ENCODE data around the gene TSHR.

The TSHR gene

GRCh38 chr14:81147140-81147897 lies 191.9 kb downstream of the TSHR start:
- no peak for DNase-seq

DNA sequence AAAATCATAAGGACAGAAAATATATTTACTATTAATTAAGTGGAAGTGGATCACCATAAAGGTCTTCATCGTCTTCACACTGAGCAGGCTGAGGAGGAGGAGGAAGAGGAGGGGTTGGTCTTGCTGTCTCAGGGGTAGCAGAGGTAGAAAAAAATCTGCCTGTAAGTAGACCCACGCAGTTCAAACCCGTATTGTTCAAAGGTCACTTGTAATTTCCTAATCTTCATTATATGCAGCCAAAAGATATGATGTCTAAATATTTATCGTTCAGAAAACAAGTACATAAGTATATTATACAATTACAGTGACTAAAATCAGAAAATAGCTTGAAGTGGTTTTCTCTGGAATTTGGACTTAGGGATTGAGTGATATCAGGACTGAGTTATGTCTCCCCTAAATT lies 193.2 kb downstream of the TSHR start:
- DNase-seq: no peak

GRCh38 chr14:81153187-81153586 lies 197.8 kb downstream of the TSHR start:
- DNase-seq: no peak

DNA sequence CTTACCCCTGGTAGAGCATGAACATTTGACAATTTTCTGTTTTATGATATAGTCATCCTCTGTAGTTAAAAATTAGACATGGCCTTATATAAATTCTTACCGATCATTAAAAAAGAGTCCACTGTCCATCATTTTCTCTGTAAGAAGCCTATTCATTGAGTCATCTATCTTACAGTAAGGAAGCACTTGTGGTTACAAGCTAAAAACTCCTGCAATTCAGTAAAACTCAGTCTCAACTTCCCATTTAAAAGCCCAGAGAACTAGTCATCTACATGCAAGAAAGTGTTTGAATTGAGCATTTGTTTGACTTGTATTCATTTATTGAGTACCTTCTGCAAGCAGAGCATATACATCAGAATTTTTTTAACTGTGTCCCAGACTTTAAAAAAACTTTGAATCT lies 202.0 kb downstream of the TSHR start:
- no peak for DNase-seq

DNA sequence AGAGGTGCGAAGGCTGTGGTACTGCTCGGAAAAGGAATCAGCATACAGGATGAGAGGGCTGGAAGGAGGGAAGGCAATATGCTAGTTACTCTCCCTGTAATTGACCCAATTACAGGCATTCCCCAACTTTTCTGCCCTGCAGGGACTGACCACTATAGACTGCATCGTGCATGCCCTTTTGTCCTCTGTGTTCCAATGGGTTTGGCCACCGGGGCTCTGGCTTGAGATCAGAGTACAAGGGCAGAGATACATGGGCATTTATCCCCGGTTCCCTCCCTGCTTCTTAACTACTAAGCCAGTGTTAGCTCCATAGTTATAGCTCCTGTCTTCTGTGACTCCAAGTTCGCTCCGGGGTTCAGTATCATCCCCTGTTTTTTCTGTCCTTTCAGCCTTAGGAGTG lies 205.7 kb downstream of the TSHR start:
- DNase-seq: no peak

- no peak for DNase-seq
Measured at GRCh38 chr14:81161749-81162148, 206.3 kb downstream of the TSHR start.

GRCh38 chr14:81162941-81163340 lies 207.5 kb downstream of the TSHR start:
- DNase-seq: no peak

DNA sequence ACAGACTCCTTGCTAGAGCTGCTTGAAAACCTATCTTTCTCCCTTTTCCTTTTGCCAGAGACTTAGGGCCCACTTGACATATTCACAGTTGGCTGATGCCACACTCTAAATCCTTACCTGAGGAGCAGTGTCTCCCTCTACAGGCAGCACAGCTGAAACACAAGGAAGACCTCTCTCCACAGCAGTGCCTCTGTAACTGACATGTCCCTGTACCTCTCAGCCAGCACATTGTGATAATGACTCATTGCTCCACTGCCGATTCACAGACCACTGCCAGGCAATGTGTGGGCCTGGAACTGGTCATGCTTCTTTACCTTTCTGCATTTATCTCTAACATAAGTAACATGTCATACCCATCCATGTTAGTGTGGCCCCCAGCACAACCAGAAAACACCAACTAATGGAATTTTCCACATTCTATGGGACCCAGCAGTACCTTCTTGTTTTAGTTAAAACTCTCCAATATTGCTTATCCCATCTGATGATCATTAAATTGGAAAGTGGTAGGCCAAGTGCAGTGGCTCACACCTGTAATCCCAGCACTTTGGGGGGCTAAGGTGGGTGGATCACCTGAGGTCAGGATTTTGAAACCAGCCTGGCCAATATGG lies 208.8 kb downstream of the TSHR start:
- no peak for DNase-seq

- DNase-seq: no peak
Measured at GRCh38 chr14:81165188-81165587, 209.8 kb downstream of the TSHR start.

DNA sequence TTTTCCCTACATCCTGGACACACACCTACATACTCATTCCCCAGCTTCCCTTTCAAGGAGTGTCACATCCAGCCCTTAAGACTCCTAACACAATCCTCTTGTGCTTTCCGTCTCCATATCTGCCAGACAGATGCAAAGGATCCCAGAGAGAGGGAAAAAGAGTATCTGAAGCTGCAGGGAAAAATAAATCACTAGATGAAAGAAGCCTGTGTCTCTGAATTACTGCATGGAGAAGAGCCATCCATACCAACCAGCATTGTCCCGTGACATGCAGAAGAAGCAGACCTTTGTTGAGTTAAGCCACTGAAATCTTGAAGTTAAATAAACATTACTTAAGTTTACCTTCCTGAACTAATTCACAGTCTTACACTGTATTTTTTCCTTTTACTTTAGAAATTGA lies 210.7 kb downstream of the TSHR start:
- DNase-seq: no peak

DNA sequence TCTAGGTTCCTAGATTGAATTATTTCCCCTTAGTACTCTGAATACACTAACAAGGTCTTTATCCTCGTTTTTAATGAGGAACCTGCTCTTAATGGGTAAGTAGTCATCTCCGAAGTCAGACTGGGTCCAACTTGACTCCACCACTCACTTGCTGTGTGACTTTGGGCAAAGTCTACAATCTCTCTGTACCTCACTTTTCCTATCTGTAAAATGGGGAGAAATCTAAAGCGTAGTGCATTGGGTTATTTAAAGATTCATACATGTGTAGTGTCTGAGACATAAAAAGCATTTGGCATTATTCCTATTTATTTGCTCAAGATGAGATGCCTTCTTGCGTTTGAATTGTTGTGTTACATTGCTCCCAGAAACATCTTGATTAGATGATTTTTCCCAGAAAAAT lies 213.8 kb downstream of the TSHR start:
- no peak for DNase-seq

DNA sequence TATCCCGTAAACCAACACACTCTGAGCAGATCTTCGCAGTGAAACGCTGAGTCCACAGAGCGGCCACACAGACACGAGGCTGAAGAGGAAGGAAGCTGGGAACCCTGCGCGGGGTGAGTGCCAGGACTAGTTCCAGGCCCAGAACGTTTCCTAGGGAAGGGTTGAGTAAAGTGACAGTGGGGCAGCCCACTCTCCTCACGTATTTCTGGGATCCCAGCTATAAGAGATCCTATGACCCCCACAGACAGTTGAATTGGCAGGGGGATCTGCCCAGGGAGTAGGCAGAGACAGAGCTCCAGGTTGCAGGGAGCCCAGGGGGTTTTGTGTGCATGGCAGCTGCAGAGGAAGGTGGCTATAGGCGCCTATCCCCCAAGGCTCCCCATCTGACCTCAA lies 214.3 kb downstream of the TSHR start:
- DNase-seq: no peak

- peak; percentile 74 for DNase-seq
Measured at GRCh38 chr14:81170104-81170828, 214.8 kb downstream of the TSHR start.

- no peak for DNase-seq
Measured at GRCh38 chr14:81170829-81171195, 215.4 kb downstream of the TSHR start.

DNA sequence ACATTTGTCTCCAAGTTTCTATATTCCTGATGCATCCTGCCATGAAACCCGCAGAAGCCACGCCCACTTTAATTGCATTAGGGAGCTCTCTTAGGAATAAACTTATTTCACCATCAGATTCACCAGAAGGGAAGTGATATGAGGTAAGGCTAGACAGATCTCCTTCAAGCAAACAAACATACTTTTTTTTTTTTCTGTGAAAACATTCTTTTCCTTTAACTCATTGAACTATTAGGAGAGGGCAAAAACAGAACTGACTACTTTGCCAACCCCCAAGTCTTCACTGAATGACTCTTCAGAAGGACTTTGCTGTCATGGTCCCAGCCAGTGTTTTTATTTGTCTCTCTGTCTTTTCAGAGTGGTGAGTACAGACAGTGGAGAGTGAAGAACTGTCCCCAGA lies 216.9 kb downstream of the TSHR start:
- no peak for DNase-seq

- DNase-seq: no peak
Measured at GRCh38 chr14:81172881-81173280, 217.5 kb downstream of the TSHR start.

DNA sequence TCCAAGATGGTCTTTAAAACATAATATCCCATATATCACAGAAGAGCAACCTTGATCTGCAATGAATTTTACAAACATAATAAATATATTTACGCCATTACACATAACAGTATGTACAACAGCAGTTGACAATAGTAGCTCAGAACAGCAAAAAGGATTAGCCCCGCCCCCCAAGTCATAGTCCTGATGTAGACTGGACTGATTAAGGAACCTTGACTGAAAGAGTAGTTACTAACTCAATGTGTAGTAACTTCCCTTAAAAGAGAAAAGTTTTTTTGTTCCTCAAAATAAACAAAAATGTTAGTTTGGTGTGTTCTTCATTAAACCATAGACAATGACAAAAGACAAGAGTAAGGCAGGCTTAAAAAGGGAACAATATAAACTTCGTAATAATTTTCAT lies 220.8 kb downstream of the TSHR start:
- DNase-seq: no peak

DNA sequence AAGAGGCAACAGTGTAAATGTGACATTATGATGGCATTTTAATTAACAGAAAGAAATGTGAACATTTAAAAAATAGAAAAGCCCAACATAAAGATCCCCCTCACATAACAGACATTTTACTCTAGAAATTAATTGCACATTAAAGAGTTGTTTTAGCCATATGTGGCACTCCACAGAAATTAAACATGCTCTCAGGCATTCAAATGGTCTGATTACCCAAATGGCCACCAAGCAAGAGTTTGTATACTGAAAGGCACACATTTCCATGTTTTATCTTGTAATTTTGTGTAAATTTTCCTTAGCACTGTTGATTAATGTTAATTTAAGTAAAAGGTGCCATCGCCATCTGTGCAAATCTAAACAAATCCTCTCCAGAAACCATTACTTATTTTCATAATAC lies 221.8 kb downstream of the TSHR start:
- DNase-seq: no peak

DNA sequence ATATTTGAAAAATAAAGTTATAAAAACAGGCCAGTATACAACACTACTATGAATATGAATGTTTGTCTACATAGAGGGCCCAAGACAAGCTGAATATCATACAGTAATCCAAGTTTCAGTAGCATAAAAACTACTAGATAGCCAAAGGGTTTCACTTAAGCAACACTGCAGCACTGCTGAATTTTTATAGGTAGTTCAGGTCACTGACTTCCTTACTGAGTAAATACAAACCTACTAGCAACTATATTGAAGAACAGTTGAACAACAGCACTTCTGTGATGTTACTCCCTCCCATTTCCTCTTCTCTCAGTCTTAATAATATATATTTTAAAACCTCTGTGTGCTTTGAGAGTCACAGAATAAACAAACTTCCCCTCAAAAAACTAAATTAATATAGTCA lies 222.6 kb downstream of the TSHR start:
- no peak for DNase-seq

- DNase-seq: no peak
Measured at GRCh38 chr14:81179631-81180030, 224.2 kb downstream of the TSHR start.

DNA sequence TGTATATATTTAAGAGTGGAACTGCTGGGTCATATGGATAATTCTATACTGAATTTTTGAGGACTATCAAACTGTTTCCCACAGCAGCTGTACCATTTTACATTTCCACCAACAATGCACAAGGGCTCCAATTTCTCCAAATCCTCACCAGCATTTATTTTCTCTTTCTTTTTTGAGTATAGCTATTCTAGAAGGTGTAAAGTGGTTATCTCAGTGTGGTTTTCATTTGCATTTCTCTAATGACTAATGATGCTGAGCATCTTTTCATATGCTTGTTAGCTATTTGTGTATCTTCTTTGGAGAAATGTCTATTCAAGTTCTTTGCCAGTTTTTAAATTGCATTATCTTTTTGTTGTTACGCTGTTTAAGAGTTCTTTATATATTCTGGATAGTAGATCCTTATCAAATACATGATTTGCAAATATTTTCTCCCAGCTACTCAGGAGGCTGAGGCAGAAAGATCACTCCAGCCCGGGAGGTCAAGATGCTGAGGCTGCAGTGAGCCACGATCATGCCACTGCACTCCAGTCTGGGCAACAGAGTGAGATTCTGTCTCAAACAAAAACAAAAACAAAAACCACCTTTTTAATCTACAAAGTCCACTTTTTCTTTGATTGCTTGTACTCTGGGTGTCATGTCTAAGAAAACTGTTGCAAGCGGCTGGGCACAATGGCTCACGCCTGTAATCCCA lies 232.6 kb downstream of the TSHR start:
- no peak for DNase-seq

GRCh38 chr14:81192594-81192993 lies 237.2 kb downstream of the TSHR start:
- DNase-seq: no peak

- DNase-seq: no peak
Measured at GRCh38 chr14:81193924-81194633, 238.7 kb downstream of the TSHR start.

All from activated T-cell treated with anti-CD3 and anti-CD28 coated beads for 4 hours (primary cell).